T-helper 1 cell treated with Interleukin-12 subunit alpha and Interleukin-12 subunit beta and Interleukin-4 antibody, amounts not matched to agents 30 μg/mL and 1 μg/mL, for 36 hours (primary cell): Measurements from ENCODE around the gene KIF15.

Experiments used
- H3K27ac Mint-ChIP-seq: one replicate; pipeline ENCODE4 v1.8.0; 2021; ENCODE audit warnings: mild to moderate bottlenecking, mixed read lengths
- H3K27me3 Mint-ChIP-seq: one replicate; pipeline ENCODE4 v1.8.0; 2021; ENCODE audit warnings: low read depth, mixed read lengths
- H3K36me3 Mint-ChIP-seq: one replicate; pipeline ENCODE4 v1.8.0; 2021; ENCODE audit warnings: low read depth, mixed read lengths
- H3K4me1 Mint-ChIP-seq: one replicate; pipeline ENCODE4 v1.8.0; 2021; ENCODE audit warnings: low read depth, mixed read lengths
- H3K4me3 Mint-ChIP-seq: one replicate; pipeline ENCODE4 v1.8.0; 2021; ENCODE audit warnings: mild to moderate bottlenecking, moderate library complexity, mixed read lengths
- H3K9me3 Mint-ChIP-seq: one replicate; pipeline ENCODE4 v1.8.0; 2021; ENCODE audit warnings: mixed read lengths

The KIF15 gene

DNA sequence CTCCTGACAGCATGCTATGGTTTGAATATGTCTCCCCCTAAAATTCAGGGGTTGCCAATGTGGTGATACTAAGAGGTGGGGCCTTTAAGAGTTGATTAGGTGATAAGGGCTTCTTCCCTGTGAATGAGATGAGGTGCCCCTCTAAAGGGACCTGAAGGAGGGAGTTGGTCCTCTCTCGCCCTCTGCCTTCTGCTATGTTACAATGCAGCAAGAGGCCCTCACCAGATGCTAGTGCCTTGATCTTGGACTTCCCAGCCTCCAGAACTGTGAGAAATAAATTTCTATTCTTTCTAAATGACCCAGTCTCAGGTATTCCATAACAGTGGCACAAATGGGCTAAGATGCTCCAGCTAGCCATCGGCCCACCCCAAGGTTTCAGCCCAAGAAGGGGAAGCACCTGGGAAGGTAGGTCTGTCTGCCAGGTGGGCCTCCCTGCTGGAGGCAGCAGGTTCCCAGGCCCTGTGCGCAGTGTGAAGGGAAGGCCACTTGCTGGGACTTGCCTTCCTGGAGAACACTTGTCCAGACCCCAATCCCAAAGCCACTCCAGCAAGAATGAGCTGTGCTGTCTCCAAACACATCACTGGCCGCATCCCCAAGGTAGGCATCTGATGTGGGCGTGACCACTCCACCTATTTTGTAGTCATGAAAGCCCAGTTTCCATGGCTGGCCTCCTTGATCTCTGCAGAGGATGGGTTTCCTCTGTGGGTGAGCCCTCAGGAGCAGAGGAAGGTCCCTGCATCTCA is 121.8 kb downstream of the KIF15 start:
- H3K36me3 Mint-ChIP-seq, result no peaks in the 10 kb centered on the region
- no peaks in the 10 kb centered on the region for H3K4me1 Mint-ChIP-seq
- H3K9me3 Mint-ChIP-seq, result no peaks in the 10 kb centered on the region
- H3K27me3 Mint-ChIP-seq, result peaks cover 7% of the 10 kb centered on the region
- no peak overlapping the region for H3K4me3 Mint-ChIP-seq
- H3K27ac Mint-ChIP-seq, result no peak overlapping the region

DNA sequence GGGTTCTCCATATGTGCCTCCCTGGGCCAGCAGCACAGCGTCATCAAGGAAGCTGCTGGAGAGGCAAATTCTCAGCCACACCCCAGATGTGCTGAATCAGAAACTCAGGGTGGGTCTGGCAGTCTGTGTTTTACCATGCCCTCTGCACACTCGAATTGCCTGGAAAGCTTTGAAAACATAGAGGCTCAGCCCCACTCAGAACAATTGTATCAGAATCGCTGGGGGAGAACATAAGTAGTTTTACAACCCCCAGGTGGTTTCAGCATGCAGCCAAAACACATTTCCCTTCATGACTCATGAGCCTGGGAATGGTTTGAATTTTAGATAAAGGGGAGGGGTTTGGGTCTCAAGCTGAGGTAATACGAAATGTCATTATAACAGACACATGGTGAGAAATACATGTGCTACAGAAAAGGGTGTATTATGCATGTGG is 122.4 kb downstream of the KIF15 start:
- H3K9me3 Mint-ChIP-seq, result no peaks in the 10 kb centered on the region
- H3K4me3 Mint-ChIP-seq, result no peak overlapping the region
- H3K27me3 Mint-ChIP-seq, result peaks cover 7% of the 10 kb centered on the region
- H3K36me3 Mint-ChIP-seq, result no peaks in the 10 kb centered on the region
- no peaks in the 10 kb centered on the region for H3K4me1 Mint-ChIP-seq
- H3K27ac Mint-ChIP-seq, result no peak overlapping the region

DNA sequence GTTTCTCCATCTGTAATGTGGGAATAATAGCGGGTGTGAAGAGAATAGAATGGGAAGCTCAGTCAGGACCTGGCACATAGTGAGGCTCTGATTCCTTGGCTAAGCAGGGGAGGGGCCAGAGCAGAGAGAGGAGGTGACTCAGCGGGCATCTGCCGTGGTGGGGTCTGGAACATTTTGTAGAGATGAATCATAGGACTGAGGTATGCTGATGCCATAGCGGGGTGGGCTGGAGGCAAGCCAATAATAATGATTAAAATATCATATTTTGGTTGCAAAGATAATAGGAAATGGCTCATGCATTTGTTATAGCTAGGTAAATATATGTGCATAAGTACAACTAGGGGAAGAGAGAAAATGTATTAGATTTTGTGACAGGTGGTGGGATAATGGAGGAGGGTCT is 124.0 kb downstream of the KIF15 start:
- no peaks in the 10 kb centered on the region for H3K36me3 Mint-ChIP-seq
- peaks cover 7% of the 10 kb centered on the region for H3K27me3 Mint-ChIP-seq
- no peak overlapping the region for H3K27ac Mint-ChIP-seq
- H3K9me3 Mint-ChIP-seq, result no peaks in the 10 kb centered on the region
- no peak overlapping the region for H3K4me3 Mint-ChIP-seq
- no peaks in the 10 kb centered on the region for H3K4me1 Mint-ChIP-seq

DNA sequence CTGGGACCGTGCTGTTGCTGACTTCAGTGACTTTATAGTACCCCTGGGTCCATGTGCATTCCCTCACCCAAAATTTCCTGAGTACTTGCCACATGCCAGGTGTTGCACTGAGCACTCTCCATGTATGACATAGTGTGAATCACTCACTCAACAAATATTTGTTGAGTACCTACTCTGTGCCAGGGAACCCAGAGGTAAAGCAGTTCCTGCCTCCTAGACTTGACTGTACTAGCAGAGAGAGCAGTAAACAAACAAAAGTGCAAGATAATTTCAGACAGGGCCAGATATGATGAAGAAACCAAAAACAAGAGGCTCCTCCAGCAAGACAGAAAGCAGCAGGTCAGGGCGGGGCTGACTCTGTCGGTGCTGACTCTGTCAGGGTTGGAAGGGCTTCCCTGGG is 125.0 kb downstream of the KIF15 start:
- no peaks in the 10 kb centered on the region for H3K36me3 Mint-ChIP-seq
- H3K9me3 Mint-ChIP-seq, result no peaks in the 10 kb centered on the region
- no peak overlapping the region for H3K4me3 Mint-ChIP-seq
- H3K4me1 Mint-ChIP-seq, result no peaks in the 10 kb centered on the region
- no peak overlapping the region for H3K27ac Mint-ChIP-seq
- peaks cover 7% of the 10 kb centered on the region for H3K27me3 Mint-ChIP-seq

DNA sequence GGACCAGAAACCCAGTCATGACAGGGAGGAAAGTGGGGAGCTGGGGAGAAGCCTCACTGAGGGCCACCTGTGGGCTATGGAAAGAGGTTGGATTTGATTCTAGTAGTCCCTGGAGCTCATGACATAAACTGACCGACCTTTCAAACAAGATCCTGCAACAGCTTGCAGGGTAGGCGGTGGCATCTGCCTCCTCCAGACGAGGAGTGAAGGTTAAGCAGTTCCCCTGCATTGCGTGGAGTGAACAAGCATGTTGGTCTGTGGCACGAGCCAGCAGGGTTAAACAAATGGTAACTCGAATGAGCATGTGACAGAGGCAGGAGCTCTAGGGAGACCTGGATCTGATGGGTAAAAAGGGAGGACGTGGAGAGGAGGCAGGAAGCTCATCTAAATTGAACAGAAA is 125.5 kb downstream of the KIF15 start:
- Mint-ChIP-seq H3K27me3 (peaks cover 7% of the 10 kb centered on the region), H3K4me1 (no peaks in the 10 kb centered on the region), H3K9me3 (no peaks in the 10 kb centered on the region), H3K36me3 (no peaks in the 10 kb centered on the region), H3K27ac (no peak overlapping the region), H3K4me3 (no peak overlapping the region)

DNA sequence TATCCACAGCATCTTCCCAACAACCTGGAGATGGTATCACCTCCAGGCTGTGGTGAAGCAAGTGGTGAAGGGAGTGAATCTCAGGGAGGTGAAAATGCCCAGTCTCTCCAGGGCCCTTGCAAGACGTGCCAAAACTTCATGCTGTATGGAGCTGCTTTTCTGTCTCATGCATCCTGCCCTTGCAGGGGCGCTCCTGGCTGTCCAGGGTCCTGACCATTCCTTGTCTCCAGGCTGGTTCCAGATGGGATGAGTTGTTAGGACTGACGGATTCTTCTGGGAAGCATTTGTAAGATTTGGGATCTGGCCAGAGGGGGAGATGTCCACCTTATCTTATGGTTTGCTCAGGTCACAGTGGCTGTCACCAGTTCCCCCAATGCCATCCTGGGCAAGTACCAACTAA is 128.7 kb downstream of the KIF15 start:
- Mint-ChIP-seq H3K4me3 (no peak overlapping the region), H3K9me3 (no peaks in the 10 kb centered on the region), H3K4me1 (no peaks in the 10 kb centered on the region), H3K27me3 (peaks cover 4% of the 10 kb centered on the region), H3K27ac (no peak overlapping the region), H3K36me3 (no peaks in the 10 kb centered on the region)

DNA sequence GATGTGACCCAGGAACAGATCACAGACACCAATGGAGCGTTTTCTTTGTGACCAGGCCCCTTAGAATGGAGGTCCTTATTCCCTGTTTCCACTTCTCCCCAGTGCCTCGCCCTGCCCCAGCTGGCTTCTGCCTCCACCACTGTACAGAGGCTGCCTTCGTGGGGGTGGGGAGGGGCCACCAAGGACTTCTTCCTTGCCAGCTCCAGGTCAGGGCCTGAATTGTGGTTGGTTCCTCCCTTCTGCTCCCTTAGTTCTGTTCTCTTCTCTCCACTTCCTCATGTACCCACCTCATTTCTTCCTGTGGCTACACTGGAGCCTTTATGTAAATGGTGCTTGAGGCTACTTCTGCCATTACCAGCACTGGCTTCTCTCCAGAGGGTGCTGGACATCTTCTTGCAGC is 129.3 kb downstream of the KIF15 start:
- H3K9me3 Mint-ChIP-seq, result no peaks in the 10 kb centered on the region
- no peak overlapping the region for H3K27ac Mint-ChIP-seq
- H3K36me3 Mint-ChIP-seq, result no peaks in the 10 kb centered on the region
- peaks cover 4% of the 10 kb centered on the region for H3K27me3 Mint-ChIP-seq
- H3K4me1 Mint-ChIP-seq, result no peaks in the 10 kb centered on the region
- no peak overlapping the region for H3K4me3 Mint-ChIP-seq

DNA sequence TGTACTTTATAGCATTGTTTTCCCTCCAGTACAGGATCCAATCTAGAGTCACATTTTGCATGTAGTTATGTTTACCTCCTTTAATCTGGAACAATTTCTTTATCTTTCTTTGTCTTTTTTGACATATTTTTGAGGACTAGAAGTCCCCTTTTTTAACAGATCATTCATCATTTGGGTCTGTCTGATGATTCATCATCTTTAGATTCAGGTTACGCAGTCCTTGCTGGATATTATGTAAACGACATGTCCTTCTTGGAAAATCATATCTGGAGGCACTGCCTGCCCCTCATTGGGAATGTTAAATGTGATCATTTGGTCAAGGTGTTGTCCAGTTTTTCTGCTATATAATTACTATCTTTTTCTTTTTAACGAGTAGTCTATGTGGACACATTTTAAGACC is 131.1 kb downstream of the KIF15 start:
- Mint-ChIP-seq H3K9me3 (no peaks in the 10 kb centered on the region), H3K4me1 (no peaks in the 10 kb centered on the region), H3K4me3 (no peak overlapping the region), H3K27me3 (no peaks in the 10 kb centered on the region), H3K27ac (no peak overlapping the region), H3K36me3 (no peaks in the 10 kb centered on the region)

DNA sequence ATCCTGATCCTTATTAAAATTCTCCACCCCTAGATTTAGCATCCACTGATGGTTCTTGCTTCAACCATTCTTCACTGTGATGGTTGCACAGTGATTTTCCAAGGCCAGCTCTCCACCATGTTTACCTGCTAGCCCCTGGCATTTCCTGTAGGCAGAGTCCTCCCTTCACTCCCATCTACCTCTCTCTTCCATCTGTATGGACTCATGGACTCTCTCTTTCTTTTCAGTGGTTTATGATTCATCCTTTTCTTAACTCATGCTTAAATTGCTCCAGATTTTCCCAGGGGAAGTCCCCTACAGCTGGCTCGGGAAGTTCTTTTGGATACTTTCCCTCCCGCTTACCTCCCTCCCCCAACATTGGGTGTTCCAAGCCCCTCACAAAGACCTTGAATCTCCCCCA is 131.5 kb downstream of the KIF15 start:
- Mint-ChIP-seq H3K27me3 (no peaks in the 10 kb centered on the region), H3K9me3 (no peaks in the 10 kb centered on the region), H3K4me1 (no peaks in the 10 kb centered on the region), H3K27ac (no peak overlapping the region), H3K36me3 (no peaks in the 10 kb centered on the region), H3K4me3 (no peak overlapping the region)

DNA sequence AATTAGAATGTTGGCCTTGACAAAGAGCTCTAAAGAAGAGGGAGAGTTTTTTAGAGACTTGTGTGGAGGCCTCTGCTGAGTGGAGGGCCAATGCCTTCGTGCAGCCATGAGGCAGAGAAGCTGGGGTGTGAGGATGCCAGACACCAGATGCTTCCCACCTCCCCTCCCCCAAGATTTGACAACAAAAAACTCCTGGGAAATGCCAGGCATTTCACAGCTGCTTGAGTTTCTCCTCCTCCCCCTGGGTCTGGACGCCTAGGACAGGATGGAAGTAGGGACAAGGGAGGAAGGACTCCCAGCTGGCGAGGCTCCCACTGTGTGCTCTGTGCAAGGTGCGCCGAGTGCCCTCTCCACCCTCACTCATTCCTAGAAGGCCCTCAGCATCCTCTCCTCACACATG is 132.9 kb downstream of the KIF15 start:
- H3K9me3 Mint-ChIP-seq, result no peaks in the 10 kb centered on the region
- H3K27ac Mint-ChIP-seq, result no peak overlapping the region
- H3K4me1 Mint-ChIP-seq, result no peaks in the 10 kb centered on the region
- H3K27me3 Mint-ChIP-seq, result no peaks in the 10 kb centered on the region
- no peaks in the 10 kb centered on the region for H3K36me3 Mint-ChIP-seq
- H3K4me3 Mint-ChIP-seq, result no peak overlapping the region

DNA sequence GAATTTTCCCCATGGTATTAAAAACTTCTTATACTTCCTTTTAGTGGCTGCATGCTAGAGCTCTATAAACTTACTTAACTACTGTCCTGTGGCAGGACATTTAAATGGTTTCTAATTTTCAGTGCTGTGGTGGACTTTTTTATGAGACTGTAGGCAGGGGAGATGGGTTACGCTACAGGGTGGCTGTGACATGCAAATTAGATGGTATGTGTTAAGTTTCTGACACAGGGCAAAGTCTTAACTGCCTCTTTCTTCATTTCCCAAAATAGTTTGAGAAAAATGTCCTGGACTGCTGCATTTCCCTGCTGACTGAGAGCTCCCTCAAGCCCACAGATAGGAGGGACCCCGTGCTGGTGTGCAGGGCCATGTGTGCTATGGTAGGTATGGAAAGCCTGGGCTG is 134.8 kb downstream of the KIF15 start:
- H3K27ac Mint-ChIP-seq, result no peak overlapping the region
- no peaks in the 10 kb centered on the region for H3K9me3 Mint-ChIP-seq
- H3K36me3 Mint-ChIP-seq, result no peaks in the 10 kb centered on the region
- peaks cover 3% of the 10 kb centered on the region for H3K4me1 Mint-ChIP-seq
- H3K27me3 Mint-ChIP-seq, result no peaks in the 10 kb centered on the region
- no peak overlapping the region for H3K4me3 Mint-ChIP-seq

DNA sequence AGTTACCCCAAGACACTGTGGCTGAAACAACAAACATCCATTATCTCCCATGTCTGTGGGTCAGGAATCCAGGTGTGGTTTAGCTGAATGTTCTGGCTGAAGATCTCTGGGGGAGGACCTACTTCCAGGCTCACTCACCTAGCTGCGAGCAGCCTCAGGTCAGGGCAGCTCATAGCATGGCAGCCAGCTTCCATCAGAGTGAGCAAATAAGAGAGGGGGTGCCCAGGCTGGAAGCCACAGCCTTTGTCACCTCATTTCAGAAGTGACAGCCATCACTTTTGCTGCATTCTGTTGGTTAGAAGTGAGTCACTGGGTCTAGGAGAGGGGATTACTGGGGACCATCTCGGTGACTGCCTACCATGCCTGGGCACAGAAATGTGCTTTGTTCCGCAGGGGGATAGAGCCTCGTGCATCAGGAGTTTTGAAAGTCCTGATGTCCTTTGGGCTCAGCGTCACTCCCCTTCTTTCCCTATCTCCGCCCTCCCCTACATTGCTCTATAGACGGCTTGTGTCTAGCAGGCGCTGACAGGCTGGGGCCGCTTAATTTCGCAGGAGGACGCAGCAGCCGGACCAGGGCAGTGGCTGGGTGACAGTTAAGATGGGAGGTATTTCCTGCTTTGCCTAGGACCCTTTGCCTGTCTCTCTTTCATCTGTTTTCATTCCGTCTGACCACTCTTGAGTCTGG is 138.2 kb downstream of the KIF15 start:
- Mint-ChIP-seq H3K4me3 (no peak overlapping the region), H3K27ac (no peak overlapping the region), H3K9me3 (no peaks in the 10 kb centered on the region), H3K27me3 (no peaks in the 10 kb centered on the region), H3K36me3 (no peaks in the 10 kb centered on the region), H3K4me1 (peaks cover 3% of the 10 kb centered on the region)

DNA sequence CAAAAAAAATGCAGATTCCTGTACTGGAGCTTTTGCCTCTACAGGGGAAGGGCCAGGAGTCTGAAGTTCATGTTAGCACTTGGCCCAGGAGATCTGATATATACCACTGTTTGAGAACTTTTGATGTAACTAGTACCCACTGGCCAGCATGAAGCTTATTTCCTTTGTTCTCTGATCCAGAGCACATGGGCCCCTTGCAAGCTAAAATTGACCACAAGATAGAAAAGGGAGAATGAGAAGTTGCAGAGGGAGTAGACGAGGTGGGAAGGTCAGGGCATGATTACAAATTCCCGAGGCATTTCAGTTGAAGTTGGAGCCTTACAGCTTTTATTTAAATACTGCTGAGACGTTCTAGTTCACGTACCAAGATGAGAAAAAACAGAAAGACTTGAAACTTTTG is 141.0 kb downstream of the KIF15 start:
- no peak overlapping the region for H3K27ac Mint-ChIP-seq
- no peaks in the 10 kb centered on the region for H3K9me3 Mint-ChIP-seq
- no peaks in the 10 kb centered on the region for H3K27me3 Mint-ChIP-seq
- H3K4me3 Mint-ChIP-seq, result no peak overlapping the region
- H3K4me1 Mint-ChIP-seq, result peaks cover 3% of the 10 kb centered on the region
- H3K36me3 Mint-ChIP-seq, result no peaks in the 10 kb centered on the region
